OCI-LY7 (cell line): ENCODE measurements around the gene CDK6. TPM values are rescaled to one million over a fixed set of nuclear protein-coding genes. Genes with fewer than 3 reads are reported as not detected.
A peak's percentile ranks its signal among the peaks of the same experiment; 100 is the strongest.

ENCODE experiments used
- BruUV-seq: library from RNA; stranded (reverse); fragments of 400-500 nt; replicated peaks from 2 replicates; lab custom pipeline; 2021; lab: Mats Ljungman, UMichigan
- CTCF ChIA-PET: fragments of 300-600 bp; sonication (Branson Sonifier 250); formaldehyde crosslinking; loops from one replicate; lab custom pipeline; 2022; ENCODE audit warnings: antibody characterized with exemption; ENCODE audit not compliant: unreplicated experiment; lab: Charles Lee
- POLR2A ChIA-PET: fragments of 300-600 bp; sonication (Branson Sonifier 250); formaldehyde crosslinking; loops from one replicate; lab custom pipeline; 2022; ENCODE audit warnings: antibody characterized with exemption; lab: Charles Lee
- DNase-seq: peaks from one replicate; pipeline ENCODE4 v3.0.0-alpha.2; 2015; ENCODE audit warnings: low spot score
- H2AFZ ChIP-seq: fragments of 200-600 bp; sonication (generic), shearing (Covaris generic); 2 replicates; pipeline ENCODE4 v1.6.1; 2014; ENCODE audit warnings: mild to moderate bottlenecking, antibody characterized with exemption, low read length, moderate library complexity
- H3K27ac ChIP-seq: fragments of 200-600 bp; sonication (generic); 2 replicates; pipeline ENCODE4 v1.5.1; 2014; ENCODE audit warnings: mixed run types, low read depth, mild to moderate bottlenecking, moderate library complexity, low read length, inconsistent platforms; ENCODE audit not compliant: poor library complexity, severe bottlenecking
- H3K36me3 ChIP-seq: fragments of 200-600 bp; sonication (generic); 2 replicates; pipeline ENCODE4 v1.6.1; 2014; ENCODE audit warnings: mild to moderate bottlenecking, antibody characterized with exemption, low read length, moderate library complexity, mixed read lengths; ENCODE audit not compliant: insufficient read depth
- H3K4me1 ChIP-seq: fragments of 200-600 bp; sonication (generic); 2 replicates; pipeline ENCODE4 v1.5.1; 2014; ENCODE audit warnings: mild to moderate bottlenecking, low read length; ENCODE audit not compliant: insufficient read depth, poor library complexity, severe bottlenecking
- H3K4me2 ChIP-seq: fragments of 200-600 bp; sonication (generic); 2 replicates; pipeline ENCODE4 v1.6.1; 2014; ENCODE audit warnings: mild to moderate bottlenecking, low read length
- H3K4me3 ChIP-seq: fragments of 200-600 bp; sonication (generic); 2 replicates; pipeline ENCODE4 v1.5.1; 2014; ENCODE audit warnings: mild to moderate bottlenecking, low read depth, low read length; ENCODE audit not compliant: poor library complexity, severe bottlenecking
- H3K79me2 ChIP-seq: fragments of 200-600 bp; sonication (generic); 2 replicates; pipeline ENCODE4 v1.6.1; 2016; ENCODE audit warnings: low read depth, mild to moderate bottlenecking, low read length, moderate library complexity, mixed read lengths; ENCODE audit not compliant: insufficient read depth
- H3K9me2 ChIP-seq: fragments of 200-600 bp; sonication (generic); 2 replicates; pipeline ENCODE4 v1.6.1; 2016; ENCODE audit warnings: mild to moderate bottlenecking, low read length, mixed read lengths; ENCODE audit not compliant: insufficient read depth
- H3K9me3 ChIP-seq: fragments of 200-600 bp; sonication (generic); 2 replicates; pipeline ENCODE4 v1.6.1; 2014; ENCODE audit warnings: mild to moderate bottlenecking, mixed run types, low read length, mixed read lengths
- H4K20me1 ChIP-seq: fragments of 200-600 bp; sonication (generic); 2 replicates; pipeline ENCODE4 v1.6.1; 2014; ENCODE audit warnings: mild to moderate bottlenecking, antibody characterized with exemption, low read length, moderate library complexity, mixed read lengths; ENCODE audit not compliant: insufficient read depth
- CTCF ChIP-seq: fragments of 200-600 bp; sonication (generic); conservative IDR thresholded peaks from 2 replicates; pipeline ENCODE4 v1.5.1; 2014; ENCODE audit warnings: mild to moderate bottlenecking, antibody characterized with exemption, low read length, moderate library complexity, mixed read lengths
- EZH2phosphoT487 ChIP-seq: fragments of 200-600 bp; sonication (generic); IDR thresholded peaks from 2 replicates; pipeline ENCODE4 v1.6.1; 2018; ENCODE audit warnings: low read depth, borderline replicate concordance, mild to moderate bottlenecking, mixed run types, antibody characterized with exemption, low read length, moderate library complexity, mixed read lengths
- intact Hi-C: fragments of 100-400 bp; cut with micrococcal nuclease; formaldehyde crosslinking; loops from one replicate; pipeline ENCODE4 v1.10.0; 2022; ENCODE audit not compliant: unreplicated experiment
- total RNA-seq, 2 experiments: library from RNA; depleted of rRNA in 1 of 2; stranded (reverse); fragments of >200 nt in 1 of 2; shearing (Covaris generic) in 1 of 2; gene quantifications; 2 replicates each; pipeline ENCODE4 v1.2.3, GENCODE V29; 2014 to 2022

The CDK6 gene
- total RNA-seq, 2 experiments from 2014 or later: 35.5 to 44.1 TPM

GRCh38 chr7:92674379-92674778, 162.0 kb downstream of the CDK6 start:
- peaks cover 9% of the 10 kb centered on the region; the same call in 1 of the 2 replicates for H3K9me3 ChIP-seq
- H3K4me3 ChIP-seq: peak overlapping the region; percentile 34
- H3K4me1 ChIP-seq: peaks cover 23% of the 10 kb centered on the region
- H3K79me2 ChIP-seq: no peaks in the 10 kb centered on the region
- no peak overlapping the region; the same call in 1 of the 2 replicates for H2AFZ ChIP-seq
- peak; percentile 78 for DNase-seq
- H3K27ac ChIP-seq: peak overlapping the region; percentile 82
- intact Hi-C loops: no loop called here
- peak overlapping the region; percentile 65 for H3K4me2 ChIP-seq
- TF ChIP-seq CTCF: no peak
- TF ChIP-seq EZH2phosphoT487: no peak
- ChIA-PET CTCF (no interaction called here), POLR2A (interaction anchor here (0.6 to 1.5 kb wide), 6 partner anchors 16 to 448 kb away, joined by 3 to 4 read pairs (median 3); no protein-coding TSS in a partner anchor)
- no TSS peak for BruUV-seq
- no peaks in the 10 kb centered on the region for H4K20me1 ChIP-seq
- H3K36me3 ChIP-seq: peaks cover 36% of the 10 kb centered on the region
- H3K9me2 ChIP-seq: no peaks in the 10 kb centered on the region

GRCh38 chr7:92671505-92672169, 164.7 kb downstream of the CDK6 start:
- Histone ChIP-seq H3K36me3 (peaks cover 39% of the 10 kb centered on the region), H3K4me1 (peaks cover 23% of the 10 kb centered on the region), H3K9me2 (no peaks in the 10 kb centered on the region), H3K9me3 (peaks cover 9% of the 10 kb centered on the region; the same call in 1 of the 2 replicates), H3K4me3 (no peak overlapping the region), H2AFZ (no peak overlapping the region), H3K27ac (no peak overlapping the region), H4K20me1 (no peaks in the 10 kb centered on the region), H3K79me2 (no peaks in the 10 kb centered on the region), H3K4me2 (no peak overlapping the region)
- no TSS peak for BruUV-seq
- no peak for TF ChIP-seq CTCF
- ChIA-PET POLR2A (no interaction called here), CTCF (no interaction called here)
- intact Hi-C loops: no loop called here
- DNase-seq: no peak

GRCh38 chr7:92670204-92670851, 166.0 kb downstream of the CDK6 start:
- intact Hi-C loops: no loop called here
- POLR2A ChIA-PET: interaction anchor here (0.6 to 1.0 kb wide), 3 partner anchors 11 to 96 kb away, joined by 3 to 4 read pairs (median 3); no protein-coding TSS in a partner anchor
- CTCF ChIA-PET: no interaction called here

More at GRCh38 chr7:92670204-92670851, 166.0 kb downstream of the CDK6 start:
- Histone ChIP-seq H3K9me2 (no peaks in the 10 kb centered on the region), H4K20me1 (no peaks in the 10 kb centered on the region), H2AFZ (no peak overlapping the region), H3K9me3 (peaks cover 5% of the 10 kb centered on the region; the same call in 1 of the 2 replicates), H3K27ac (no peak overlapping the region), H3K4me1 (peaks cover 20% of the 10 kb centered on the region), H3K36me3 (peaks cover 36% of the 10 kb centered on the region), H3K4me2 (no peak overlapping the region), H3K4me3 (no peak overlapping the region), H3K79me2 (no peaks in the 10 kb centered on the region)
- BruUV-seq: no TSS peak
- TF ChIP-seq EZH2phosphoT487 (no peak), CTCF (no peak)
- DNase-seq: no peak
